GM19351 (cell line): ENCODE measurements around the gene STAT2.
"Not testable (repeated sequence)": the region's sequence is repeated elsewhere in the genome, so short reads cannot be mapped to it uniquely, and the experiment has no call there.

Source experiments
- ATAC-seq: cut with Tn5 transposase; IDR thresholded peaks from one replicate; pipeline ENCODE4 v1.9.1; 2021; ENCODE audit warnings: mild to moderate bottlenecking, moderate library complexity; ENCODE audit not compliant: unreplicated experiment

Gene STAT2

GRCh38 chr12:56362130-56363059 lies 2.5 kb upstream of the STAT2 start, which contains the start of gene APOF:
TSS of gene APOF (minus strand) at chr12:56362857. CDS start at chr12:56362745, 112 bp downstream.
- no peak for ATAC-seq

DNA sequence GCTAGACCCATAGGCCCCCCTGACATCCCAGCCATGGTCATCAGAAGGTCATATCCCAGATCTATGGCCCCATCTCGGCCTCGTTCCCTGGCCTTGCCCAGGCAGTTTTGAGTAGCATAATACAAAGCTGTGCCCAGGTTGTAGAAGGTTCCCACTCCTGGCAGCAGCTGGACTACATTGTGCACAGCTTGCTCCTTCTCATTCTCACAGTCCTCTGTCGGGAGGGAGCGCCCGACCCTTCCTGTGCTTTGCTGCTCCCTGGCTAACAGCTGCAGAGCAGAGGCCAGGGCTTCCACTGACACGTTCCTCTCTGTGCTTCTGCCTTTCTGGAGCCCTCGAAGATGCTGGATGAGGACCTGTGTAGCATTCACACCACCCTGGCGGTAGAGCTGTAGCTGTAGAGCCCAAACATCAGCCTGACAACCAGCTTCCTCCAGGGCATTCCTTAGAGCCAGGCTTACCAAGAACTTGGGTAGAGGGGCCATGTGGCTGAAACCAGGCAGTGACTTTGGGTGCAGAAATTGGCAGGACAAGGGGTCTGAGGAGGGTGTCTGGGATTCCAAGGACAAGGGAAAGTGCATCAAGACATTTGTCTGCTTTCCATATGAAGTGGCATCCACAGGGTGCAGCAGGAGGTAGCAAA lies 1.7 kb upstream of the STAT2 start:
- ATAC-seq = no peak

- no peak for ATAC-seq
Observed at GRCh38 chr12:56358836-56359532, 923 bp downstream of the STAT2 start.

- no peak for ATAC-seq
Observed at GRCh38 chr12:56351325-56351724, 8.6 kb downstream of the STAT2 start.

DNA sequence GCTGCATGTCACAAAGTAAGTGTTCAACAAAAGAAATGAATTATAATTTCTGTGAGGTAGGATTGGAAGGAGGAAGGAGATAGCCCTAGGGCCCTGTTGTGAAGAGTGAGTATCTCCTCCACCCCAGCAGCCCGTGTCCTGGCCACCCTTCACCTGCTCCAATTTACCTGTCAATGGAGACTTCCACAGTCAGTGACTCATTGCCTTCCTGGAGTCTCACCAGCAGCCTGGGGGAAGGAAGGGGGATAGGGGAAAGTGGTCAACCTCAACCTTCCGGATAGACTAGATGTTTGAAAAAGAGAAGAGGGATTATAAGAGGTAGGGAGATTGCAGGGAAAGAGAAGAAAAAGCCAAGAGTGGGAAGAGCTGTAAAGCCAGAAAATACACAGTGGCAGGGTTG lies 9.2 kb downstream of the STAT2 start:
- ATAC-seq = no peak

DNA sequence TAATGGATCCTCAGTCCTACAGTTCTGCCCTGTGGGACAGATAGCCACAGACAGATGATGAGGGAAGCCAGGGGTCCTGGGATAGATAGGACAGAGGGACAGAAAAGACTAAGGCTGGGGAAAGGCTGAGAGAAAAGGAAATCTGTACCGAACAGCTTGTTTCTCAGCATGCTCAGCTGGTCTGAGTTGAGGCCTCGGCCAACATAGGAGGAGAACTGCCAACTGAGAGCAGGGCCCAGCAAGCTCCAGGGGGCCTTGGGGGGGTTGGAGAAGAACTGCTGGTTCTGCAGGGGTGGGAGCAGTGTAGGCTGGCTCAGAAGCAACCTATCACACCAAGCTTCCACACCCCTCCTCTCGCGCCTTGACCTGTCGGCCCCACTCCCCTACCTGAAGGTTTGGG lies 11.1 kb downstream of the STAT2 start:
- ATAC-seq = no peak

DNA sequence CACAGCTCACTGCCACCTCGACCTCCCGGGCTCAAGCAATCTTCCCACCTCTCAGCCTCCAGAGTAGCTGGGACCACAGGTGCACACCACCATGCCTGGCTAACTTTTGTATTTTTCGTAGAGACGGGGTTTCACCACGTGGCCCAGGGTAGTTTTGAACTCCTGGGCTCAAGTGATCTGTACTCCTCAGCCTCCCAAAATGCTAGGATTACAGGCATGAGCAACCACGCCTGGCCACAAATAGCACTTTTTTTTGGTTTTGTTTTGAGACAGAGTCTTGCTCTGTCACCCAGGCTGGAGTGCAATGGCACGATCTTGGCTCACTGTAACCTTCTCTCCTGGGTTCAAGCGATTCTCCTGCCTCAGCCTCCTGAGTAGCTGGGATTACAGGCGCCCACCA lies 12.7 kb downstream of the STAT2 start:
- not testable (repeated sequence) for ATAC-seq

DNA sequence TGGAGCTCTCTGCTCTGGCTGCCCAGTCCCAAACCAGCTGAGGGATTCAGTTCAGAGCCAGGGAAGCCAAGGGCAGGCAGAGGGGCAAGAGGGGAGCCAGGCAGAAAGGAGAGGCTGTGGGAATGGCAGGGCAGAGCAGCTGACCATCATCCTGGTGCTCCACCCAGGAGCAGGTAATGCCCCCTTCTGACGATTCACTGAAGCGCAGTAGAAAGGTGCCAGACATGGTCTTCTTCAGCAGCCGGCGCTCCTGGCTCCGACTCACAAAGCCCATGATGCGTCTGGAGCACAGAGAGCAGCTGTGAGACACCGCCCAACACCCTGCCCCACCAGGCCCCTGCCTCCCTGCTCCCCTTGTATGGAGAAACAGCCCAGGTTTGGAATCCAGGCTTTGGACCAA lies 13.2 kb downstream of the STAT2 start:
- no peak for ATAC-seq

GRCh38 chr12:56342290-56342689 lies 17.6 kb downstream of the STAT2 start:
- ATAC-seq = not testable (repeated sequence)

DNA sequence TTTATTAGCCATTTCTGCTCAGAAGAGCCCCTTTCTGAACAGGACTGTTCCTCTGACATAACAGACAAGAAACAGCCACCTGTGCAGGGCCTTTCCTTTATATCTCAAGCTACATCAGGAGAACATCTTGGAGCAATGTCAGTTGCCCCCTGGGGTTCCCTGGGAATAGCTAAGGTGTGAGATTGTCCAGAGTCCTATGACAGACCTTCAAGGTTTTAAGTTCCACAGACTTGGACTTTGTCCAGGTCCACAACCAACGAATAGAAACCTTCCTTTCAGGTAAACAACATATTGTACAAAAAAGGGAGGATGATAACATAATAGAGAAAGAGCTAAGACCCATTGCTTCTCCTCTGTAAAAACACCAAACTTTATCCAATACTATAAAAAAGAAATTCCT lies 18.3 kb downstream of the STAT2 start:
- ATAC-seq = no peak

DNA sequence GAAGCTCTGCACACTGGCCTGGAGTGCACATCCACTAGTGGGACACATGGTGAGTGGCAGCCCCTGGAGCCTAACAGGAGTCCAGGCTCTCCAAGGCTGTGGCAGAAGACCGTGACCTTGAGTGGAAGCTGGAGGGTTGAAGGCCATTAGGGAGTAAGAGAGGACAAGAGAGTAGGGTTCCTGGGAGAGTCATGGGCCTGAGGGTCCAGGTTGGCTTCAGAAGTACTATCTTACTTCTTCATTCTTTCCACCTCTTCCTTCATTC lies 20.8 kb downstream of the STAT2 start:
- ATAC-seq = no peak

DNA sequence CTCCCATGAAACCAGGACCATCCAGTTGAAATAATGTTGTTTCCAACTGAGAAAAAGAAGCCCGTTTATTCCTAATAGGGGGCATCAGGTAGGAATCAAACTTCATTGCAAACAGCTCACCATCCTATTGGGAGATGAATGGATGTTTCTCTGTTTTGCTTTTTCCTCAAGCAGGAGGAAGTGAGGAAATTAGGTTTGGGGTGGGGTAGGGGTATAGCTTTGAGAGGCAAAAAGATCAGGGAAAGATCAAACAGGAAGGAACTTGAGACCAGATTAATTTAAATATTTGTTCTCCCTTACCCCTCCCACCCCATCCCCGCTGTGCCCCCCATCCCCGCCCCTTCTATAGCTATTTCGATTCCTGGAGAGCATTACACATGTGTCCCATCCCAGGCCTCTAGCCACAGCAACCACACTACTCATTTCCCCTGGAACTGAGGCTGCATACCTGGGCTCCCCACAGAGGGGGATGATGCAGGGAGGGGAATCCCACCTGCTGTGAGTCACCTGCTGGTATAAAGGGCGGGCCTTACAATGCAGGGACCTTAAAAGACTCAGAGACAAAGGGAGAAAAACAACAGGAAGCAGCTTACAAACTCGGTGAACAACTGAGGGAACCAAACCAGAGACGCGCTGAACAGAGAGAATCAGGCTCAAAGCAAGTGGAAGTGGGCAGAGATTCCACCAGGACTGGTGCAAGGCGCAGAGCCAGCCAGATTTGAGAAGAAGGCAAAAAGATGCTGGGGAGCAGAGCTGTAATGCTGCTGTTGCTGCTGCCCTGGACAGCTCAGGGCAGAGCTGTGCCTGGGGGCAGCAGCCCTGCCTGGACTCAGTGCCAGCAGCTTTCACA lies 21.4 kb downstream of the STAT2 start, which contains the start of gene IL23A:
Gene IL23A (plus strand): TSS at position 577 of the 850 bp plus-strand sequence. CDS start 161 bp downstream, at position 738.
- ATAC-seq = peak; percentile 32

DNA sequence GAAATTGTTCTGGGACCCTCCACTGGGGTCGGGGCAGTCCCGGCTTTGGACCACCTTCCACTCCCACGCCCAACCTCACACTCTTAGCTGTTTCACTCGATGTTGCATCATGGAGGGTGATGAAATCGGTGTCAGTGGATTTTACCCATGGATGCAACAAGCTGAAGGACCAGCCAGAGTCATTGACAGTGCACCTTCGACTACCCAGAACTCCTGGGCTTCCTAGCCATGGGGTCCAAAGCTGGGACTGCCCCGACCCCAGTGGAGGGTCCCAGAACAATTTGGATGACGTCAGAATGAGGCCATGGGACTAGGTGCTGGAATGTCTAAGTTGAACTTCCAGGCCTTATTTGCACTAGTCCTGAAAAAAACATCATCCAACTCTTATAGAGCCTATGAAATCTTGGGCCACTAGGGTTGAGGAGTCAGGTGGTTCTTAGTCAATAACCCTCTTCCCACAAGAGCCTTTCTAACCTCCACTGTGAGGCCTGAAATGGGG lies 22.1 kb downstream of the STAT2 start:
- ATAC-seq = no peak

DNA sequence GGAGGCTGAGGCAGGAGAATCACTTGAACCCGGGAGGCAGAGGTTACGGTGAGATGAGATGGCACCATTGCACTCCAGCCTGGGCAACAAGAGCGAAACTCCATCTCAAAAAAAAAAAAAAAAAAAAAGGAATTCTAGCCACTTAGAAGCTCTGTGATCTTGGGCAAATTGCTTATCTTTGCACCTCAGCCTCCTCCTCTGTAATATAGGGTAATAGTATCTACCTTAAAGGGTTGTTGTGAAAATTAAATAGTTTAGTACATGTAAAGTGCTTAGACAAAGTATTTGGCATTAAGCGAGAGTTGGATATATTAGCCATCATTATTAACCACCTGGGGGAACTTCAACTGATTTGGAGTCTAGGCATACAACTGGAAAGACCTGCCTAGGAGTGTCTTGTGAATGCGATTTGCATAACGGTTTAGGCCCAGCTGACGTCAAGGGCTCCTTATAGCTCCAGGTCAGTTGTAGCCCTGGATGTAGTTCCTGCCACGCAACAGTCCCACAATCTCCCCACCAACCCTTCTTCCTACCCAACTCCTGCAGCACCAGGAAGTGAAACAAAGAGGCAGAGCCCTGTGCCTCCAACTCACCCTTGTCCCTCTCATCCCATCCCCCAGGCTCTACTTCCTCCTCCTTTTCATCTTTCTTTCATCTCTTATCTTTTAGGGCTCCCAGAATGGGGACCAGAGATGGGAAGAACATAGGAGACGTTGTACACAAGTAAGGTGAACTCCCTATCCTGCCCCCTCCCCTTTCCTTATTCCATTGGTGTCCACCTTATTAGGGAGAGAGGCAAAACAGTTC lies 23.3 kb downstream of the STAT2 start:
- ATAC-seq = no peak

GRCh38 chr12:56335527-56335926 lies 24.4 kb downstream of the STAT2 start:
- not testable (repeated sequence) for ATAC-seq

DNA sequence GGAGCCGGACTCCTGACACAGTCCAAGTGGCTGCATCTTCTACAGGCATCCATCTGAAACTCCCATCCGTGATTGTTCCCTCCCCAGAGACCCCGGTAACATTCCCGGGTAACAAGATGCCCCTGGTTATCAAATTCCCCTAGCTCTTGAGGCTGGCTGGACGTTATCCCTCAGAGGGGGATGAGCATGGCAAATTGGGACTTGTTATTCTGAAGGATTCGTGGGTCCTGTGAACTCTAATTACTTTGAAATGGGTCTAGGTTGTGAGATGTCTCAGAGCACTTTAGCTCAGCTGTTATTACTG lies 25.5 kb downstream of the STAT2 start:
- ATAC-seq = no peak

DNA sequence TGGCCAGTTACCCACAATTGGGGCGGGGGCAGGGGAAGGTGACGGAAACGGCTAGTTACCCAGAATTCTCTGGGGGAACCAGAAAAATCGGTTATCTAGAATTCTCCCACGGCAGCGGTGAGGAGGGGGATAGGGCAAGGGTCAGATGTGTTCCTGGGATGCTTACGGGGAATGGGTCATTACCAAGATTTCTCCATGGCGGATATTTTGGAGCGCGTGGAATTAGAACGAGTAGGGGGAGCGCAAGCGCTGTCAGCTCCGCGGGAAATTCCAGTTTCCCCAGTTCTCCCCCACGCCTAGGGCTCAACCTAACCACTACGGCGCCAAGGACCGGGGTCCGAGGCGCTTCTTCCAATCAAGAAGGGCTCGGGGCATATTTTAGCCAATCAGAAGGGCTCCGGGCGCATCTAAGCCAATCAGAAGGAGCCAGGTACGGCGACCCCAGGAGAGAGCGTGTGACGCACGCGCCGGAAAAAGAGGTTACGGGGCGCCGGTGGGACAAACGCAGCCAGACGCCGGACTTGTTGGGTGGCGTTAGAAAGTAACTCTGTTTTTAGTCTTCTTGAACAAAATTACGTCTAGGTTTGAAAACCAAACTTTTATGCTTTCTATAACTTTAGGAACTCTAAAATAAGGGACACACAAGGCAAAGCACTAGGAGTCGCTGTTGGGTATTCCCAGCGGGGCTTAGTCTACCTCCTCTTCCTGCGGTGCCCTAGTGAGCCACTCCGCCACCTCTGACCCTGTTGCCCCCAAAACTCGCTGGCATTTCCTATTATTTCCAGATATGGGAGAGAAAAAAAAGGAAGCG lies 26.0 kb downstream of the STAT2 start, which contains the start of gene PAN2:
Gene PAN2 (minus strand): TSS at position 322 of the 811 bp plus-strand sequence. CDS start 906 bp downstream, outside the sequence.
- peak; percentile 90 for ATAC-seq

DNA sequence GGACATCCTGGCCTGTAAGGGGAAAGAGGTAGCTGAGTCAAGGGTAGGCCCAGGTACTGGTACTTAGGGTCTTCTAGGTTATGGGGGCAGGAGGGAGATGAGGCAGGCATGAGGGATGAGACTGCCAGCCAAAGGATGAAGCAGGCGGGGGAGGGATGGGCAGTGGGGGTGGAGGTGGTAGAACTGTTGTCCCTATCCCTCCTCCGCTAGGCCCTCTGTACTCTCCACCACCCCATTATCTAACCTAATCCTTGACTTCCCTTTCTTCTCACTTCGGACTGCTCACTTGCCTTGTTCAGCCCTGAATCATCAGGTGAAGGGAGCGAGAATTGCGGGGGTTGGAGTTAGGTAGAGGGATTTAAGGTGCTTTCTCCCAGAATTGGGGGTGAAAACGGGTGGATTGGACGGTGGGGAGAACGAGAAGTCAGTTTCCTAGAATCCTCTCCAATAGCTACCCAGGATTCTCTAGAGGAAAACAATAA lies 26.7 kb downstream of the STAT2 start:
- ATAC-seq = no peak
